GM19467 (cell line): Measurements from ENCODE around the gene RCOR2.

Source experiments
- ATAC-seq: cut with Tn5 transposase; IDR thresholded peaks from one replicate; pipeline ENCODE4 v1.9.1; 2021; ENCODE audit warnings: mild to moderate bottlenecking, moderate library complexity; ENCODE audit not compliant: unreplicated experiment

RCOR2 gene

DNA sequence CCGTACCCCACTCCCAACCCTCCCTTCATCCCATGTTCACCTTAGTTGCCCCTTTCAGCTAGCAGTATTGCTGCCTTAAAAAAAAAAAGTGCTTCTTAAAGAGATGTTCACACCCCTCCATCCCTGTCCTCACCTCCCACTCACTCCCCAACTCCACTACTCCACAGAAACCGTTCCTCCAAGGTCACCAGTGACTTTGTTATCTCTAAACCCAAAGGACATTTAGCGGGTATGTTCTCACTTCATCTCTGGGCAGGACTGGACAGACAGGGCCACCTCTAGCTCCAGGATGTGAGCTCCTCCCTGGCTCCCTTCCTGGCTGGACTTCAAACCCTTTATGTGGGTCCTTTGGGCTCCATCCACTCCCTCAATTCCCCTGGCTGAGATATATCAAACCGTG, 6.4 kb upstream of the RCOR2 start:
- ATAC-seq = no peak

- ATAC-seq = no peak
Measured at GRCh38 chr11:63922673-63923192, 5.8 kb upstream of the RCOR2 start.

- no peak for ATAC-seq
Measured at GRCh38 chr11:63920939-63921417, 4.0 kb upstream of the RCOR2 start.

DNA sequence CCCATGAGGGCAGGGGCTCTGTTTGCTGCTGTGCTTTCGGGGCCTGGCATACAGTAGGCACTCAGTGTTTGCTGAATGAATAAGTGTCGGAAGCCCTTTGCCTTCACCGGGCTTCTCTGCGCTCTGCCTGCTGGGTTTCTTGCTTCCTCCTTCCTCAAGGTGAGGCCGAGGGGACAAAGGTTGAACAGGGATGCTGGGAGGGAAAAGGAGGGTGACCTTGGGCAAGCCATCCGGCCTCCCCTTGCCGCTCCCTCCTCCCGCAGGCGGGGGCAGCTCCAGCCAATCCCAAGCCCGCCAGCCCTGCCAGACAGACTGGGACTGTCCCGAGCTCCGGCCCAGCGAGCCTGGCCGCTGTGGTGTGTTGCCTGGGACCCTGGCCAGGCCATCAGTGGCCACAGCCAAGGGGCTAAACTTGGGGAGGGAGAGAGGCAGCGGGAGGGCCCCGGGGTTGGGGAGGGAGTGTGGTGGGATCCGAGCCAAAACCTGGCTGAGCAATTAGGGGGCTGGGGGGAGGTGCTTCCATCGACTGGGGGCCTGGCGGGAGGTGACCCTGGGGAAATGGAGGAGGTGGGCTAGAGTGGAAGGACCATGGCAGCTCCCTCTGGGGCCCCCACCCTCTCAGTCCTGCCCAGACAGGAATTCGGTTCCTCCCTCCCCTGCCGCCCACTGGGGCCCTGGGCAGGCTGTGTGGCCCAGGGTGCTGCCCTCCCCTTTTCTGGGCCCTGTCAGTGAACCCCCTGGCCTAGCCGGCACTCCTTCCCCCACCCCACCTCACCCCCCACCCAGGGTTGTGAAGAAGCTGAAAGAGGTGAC, 3.4 kb upstream of the RCOR2 start:
- no peak for ATAC-seq

DNA sequence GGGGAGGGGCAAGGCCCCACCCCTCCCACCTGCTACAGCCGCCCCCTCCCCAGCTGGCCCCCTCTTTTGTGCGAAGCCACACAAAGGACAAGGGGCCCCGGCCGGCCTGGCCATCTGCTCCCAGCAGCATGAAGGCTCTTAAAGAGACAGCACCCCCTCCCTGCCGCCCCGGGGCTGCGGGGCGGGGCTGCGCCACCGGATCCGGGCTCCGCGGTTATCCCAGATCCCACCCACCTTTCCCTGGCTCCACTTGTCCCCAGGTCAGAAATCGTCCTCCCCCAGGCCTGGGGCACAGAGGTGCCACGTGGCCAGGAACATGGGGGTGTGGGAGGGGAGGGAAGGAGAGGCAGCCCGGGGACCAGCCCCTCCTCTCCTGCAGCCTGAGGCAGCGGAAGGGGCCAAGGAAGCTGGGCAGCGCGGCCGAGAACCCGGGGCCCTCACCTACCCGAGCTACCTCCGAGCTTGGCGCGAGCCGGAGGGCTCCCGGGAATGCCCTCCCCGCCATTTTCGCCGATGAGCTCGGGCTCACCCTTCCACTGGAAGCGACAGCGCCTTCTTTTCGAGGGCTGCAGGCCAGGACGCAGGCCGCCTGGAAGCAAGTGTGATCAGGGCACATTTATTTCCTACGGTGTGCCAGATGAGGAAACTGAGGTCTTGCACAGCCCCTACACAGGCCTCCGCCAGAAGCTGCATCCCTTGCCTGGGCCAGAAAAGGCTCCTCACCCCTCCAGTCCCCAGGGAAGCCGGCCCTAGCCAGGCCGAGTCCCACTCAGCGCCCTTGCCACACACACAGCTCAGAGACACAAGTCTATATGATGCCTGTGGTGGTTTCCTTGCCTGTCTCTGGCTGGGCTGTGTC, 2.5 kb upstream of the RCOR2 start:
- ATAC-seq = no peak

DNA sequence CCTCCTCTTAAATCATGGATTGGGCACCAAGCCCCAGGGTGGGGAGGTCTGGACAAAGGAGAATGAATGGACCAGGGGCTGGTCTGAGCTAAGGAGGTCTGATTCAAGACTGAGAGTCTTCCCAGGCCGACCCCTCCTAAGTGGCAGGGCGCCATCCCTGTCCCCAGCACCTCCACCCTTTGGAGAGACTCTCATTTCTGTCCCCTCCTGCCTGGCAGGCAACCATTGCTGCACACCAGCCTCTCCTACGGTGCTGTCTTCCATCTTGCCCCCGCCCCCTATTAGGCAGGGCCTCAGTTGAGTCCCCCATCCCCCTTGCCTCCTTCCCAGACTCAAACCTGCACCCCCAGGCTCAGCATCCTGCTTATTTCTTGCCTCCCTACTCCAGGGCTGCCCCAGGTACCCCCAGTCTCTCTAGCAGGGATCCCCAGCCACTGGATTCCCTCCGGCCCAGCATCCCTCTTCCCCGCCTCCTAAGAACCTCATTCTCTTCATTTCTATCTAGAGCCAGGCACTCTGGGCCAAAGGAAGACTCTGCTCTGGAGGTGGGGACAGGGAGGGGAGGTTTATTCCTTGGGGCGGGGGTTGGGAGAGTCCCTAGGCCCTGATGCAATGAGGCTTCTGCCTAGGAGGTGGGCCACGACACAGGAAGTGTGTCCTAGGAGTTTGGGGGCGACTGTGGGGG, 1.7 kb upstream of the RCOR2 start:
- ATAC-seq = no peak

GRCh38 chr11:63917692-63918506, 935 bp upstream of the RCOR2 start:
- ATAC-seq = no peak

DNA sequence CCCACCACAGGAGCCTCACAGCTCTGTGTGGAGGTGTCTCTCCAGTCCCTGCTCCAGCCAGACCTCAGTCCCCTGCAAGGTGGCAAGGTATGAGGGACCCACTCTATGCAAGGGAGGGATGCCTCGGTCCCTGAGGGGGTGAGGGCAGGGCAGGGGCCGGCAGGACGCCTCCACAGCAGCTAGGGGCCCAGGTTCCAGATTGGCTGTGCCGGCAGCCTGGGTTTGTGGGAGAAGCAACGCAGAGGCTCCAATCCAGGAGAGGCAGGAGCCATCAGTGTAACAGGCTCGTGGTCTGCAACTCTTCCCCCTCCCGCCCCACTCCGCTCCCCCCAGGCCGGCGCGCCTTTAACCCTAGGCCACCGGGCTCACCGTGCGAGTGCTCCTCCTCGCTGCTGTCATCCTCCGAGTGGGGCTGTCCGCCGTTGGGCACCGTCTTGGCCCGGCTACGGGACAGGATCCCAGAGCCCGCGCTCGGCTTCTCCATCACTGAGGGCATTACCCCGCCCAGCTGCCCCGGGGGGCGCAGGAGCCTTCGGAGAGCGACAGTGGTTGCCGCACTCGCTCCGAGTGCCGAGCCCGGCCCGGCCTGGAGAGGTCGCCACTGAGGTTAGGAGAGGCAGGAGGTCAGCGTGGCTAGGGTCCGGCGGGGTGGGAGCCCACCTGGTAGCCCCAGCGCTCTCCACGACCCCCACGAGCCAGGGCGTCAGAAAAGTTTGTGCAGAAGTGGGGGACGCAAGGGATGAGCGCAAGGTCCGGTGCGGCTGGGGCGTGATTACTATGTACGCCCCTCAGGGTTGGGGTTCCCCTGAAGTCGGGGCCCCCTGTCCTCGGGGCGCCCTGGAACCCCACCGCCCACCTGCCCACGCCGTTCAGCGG, 765 bp downstream of the RCOR2 start:
- no peak for ATAC-seq

- no peak for ATAC-seq
Measured at GRCh38 chr11:63914896-63915691, 1.9 kb downstream of the RCOR2 start.

DNA sequence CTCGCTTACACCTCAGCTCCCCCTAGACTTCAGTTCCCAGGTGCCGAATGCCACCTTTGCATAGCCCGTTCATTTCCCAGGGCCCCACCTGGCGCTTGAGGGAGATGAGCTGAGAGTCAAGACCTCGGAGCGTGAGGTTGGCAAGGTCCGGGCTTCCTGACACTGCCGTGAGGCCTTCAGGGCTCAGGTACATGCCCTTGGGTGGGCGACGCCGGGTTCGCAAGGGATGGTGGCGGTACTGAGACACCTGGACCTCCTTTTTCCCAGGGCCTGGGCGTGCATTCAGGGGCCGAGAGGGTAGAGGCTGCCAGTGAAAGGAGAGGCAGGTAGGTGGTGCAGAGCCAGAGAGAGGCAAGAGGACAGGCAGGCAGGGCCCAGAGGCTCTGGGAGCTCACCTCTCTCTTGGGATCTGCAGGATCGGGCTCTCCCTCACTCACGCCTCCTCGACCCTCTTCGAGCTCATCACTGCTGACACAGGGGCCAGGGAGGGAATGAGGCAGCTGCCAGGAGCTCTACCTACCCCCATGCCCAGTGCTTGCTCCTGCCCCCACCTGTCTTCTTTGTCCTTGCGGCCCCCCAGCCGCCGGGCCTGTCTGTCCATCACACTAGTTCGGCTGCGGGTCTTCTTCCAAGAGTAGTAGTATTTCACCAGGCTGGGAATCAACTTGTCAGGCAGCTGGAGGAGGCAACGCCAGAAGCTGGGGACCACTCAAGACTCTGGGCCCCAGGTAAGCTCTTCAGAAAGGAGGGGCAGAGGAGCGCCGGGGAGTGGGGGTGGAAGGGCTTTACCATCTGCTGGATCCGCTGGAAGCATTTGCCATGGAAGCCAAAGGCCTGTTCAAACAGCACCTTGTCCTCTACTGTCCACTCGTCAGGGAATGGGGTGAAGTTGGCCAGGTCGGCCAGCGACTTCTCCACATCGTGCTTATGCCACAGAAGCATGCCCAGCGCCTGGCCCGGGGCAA, 2.8 kb downstream of the RCOR2 start:
- ATAC-seq = no peak

- ATAC-seq = no peak
Measured at GRCh38 chr11:63912678-63913077, 4.3 kb downstream of the RCOR2 start.

- ATAC-seq = no peak
Measured at GRCh38 chr11:63911876-63912275, 5.1 kb downstream of the RCOR2 start.

- no peak for ATAC-seq
Measured at GRCh38 chr11:63911440-63911839, 5.5 kb downstream of the RCOR2 start.

DNA sequence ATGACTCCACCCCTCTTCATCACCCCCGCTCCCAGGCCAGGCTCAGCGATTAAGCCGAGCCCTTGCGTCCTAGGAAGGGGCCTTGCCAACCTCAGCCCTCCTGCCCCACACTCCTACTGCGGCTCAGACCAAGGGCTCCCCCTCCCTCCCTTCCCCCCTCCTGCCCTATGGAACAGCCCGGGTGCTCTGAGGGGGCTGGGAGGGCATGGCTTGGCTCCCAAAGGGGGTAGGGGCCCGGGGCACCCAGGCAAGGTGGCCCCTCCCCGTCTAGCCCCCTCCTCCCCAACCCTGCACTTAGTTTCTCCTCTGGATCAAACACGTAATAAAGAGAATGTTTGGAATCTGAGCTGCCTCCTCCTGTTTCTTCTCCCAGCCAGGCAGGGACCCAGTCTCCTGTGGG, 6.3 kb downstream of the RCOR2 start:
- no peak for ATAC-seq

GRCh38 chr11:63909591-63910506, 7.1 kb downstream of the RCOR2 start:
- no peak for ATAC-seq

DNA sequence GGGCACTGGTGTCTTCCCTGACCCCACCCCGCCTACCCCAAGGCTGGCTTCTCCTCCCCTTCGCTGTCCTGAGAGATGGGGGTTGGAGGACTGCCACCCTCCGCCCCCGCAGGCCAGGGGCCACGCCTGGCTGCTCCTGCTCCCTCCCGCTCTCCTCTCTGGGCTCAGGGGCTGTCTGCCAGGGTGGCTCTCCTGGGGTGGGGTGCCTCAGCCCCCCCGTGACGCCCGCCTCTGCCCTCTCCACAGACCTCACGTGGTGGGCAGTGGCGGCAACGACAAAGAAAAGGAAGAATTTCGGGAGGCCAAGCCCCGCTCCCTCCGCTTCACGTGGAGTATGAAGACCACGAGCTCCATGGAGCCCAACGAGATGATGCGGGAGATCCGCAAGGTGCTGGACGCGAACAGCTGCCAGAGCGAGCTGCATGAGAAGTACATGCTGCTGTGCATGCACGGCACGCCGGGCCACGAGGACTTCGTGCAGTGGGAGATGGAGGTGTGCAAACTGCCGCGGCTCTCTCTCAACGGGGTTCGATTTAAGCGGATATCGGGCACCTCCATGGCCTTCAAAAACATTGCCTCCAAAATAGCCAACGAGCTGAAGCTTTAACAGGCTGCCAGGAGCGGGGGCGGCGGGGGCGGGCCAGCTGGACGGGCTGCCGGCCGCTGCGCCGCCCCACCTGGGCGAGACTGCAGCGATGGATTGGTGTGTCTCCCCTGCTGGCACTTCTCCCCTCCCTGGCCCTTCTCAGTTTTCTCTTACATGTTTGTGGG, 8.1 kb downstream of the RCOR2 start:
- no peak for ATAC-seq
